ENCODE measurements around the gene ADCY7. TPM values are rescaled to one million over a fixed set of nuclear protein-coding genes. Genes with fewer than 3 reads are reported as not detected.

The ADCY7 gene
- total and polyA plus RNA-seq, 12 donors = 2.8 to 44.4 (median 17.5) TPM

DNA sequence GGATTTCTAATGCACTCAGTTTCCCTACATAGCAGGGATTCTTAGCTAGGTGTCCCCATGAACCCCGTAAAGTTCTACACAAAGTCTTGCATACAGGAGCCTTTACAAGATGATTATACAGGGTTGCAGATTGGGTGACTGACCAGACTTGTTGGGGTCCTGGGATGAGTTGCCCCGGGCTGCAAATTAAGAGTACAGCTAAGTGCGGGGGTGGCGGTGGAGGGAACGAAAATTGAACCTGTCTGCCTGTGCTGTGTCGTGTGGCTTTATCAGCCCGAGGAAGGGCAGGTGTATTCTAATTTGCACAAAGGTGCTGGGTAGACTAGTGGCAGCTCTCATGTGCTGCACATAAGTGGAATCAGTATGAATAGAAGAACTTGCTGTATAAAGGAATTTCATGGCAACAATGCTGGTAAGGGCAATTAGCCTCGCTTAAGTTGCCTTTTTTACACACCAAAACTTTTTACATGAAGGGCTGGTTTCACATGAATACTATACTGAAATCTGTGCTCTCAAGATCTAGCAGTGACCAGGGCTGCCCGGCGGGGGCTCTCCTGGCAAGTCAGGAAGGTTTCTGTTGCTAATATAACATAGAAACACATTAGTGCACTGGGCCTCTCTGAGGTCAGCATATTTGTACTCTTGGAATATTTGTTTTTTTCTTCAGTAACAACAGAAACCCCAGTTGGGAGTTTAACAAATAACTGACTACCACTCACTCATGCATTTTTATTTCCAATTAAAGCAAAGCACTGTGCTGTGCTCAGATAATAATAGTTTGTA, 50.7 kb downstream of the ADCY7 start:
- H3K9me3 ChIP-seq (replicated peaks in 1 of 3) = no peaks in the 10 kb centered on the region
- H3K36me3 ChIP-seq (replicated peaks in 1 of 2) = peaks cover 0 to 84% of the 10 kb centered on the region in 2 donors
- H3K4me1 ChIP-seq (replicated peaks in 1 of 2) = no peaks in the 10 kb centered on the region
- no peak overlapping the region for H3K27ac ChIP-seq
- no peak for DNase-seq
- no peaks in the 10 kb centered on the region for H3K27me3 ChIP-seq
- WGBS, 4 donors = 86 to 91% (median 90%) methylated on average over 10 of the region's 10 CpGs
- no peak overlapping the region for H3K4me3 ChIP-seq
- intact Hi-C loops (cut with DNase I) = no loop called here
- TF ChIP-seq, protein P1, sequence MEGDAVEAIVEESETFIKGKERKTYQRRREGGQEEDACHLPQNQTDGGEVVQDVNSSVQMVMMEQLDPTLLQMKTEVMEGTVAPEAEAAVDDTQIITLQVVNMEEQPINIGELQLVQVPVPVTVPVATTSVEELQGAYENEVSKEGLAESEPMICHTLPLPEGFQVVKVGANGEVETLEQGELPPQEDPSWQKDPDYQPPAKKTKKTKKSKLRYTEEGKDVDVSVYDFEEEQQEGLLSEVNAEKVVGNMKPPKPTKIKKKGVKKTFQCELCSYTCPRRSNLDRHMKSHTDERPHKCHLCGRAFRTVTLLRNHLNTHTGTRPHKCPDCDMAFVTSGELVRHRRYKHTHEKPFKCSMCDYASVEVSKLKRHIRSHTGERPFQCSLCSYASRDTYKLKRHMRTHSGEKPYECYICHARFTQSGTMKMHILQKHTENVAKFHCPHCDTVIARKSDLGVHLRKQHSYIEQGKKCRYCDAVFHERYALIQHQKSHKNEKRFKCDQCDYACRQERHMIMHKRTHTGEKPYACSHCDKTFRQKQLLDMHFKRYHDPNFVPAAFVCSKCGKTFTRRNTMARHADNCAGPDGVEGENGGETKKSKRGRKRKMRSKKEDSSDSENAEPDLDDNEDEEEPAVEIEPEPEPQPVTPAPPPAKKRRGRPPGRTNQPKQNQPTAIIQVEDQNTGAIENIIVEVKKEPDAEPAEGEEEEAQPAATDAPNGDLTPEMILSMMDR (IDR thresholded peaks at IDR 0.05) = no peak
- no peak for TF ChIP-seq POLR2A (IDR thresholded peaks at IDR 0.05)

DNA sequence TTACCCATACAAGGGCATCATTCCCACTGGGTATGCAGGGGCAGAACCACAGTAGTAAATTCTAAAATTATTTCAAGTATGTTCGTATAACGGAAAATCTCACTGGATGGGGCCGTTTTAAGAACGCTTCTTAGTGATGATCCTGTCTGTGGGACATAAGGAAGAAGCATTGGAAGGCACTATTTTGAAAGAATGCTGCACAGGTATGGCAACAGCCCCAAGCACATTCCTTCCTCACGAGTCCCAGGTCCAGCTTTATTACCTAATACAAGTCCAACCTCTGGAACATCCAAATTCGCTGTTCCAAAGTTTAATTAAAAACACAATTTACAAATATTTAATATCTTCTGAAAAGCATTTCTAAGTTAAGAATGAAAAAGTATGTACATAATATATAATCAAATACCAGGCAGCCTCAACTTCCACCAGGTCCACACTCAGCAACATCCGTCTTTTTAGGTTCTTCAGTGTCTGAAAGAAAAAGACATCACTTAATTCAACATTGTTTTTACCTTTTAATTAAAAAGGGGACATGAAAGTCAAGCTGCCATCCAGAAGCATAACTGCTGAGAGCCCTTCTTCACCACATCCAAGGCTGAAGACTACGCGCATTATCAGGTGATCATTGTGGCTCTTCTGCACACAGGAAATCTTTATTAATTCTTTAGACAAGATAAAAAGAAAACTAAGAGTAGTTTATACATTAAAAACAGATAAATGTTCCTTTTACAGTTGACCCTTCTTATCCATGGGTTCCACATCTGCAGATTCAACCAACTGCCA, 52.6 kb downstream of the ADCY7 start:
- Histone ChIP-seq H3K36me3 (replicated peaks in 1 of 2) (peaks cover 0 to 72% of the 10 kb centered on the region in 2 donors), H3K9me3 (replicated peaks in 1 of 3) (no peaks in the 10 kb centered on the region), H3K27me3 (no peaks in the 10 kb centered on the region), H3K27ac (no peak overlapping the region), H3K4me3 (no peak overlapping the region), H3K4me1 (replicated peaks in 1 of 2) (no peaks in the 10 kb centered on the region)
- no peak for DNase-seq
- no peak for TF ChIP-seq POLR2A (IDR thresholded peaks at IDR 0.05)
- TF ChIP-seq, protein P1 (IDR thresholded peaks at IDR 0.05) = no peak
- WGBS, 4 donors = 87 to 97% (median 93%) methylated on average over 9 of the region's 9 CpGs
- intact Hi-C loops (cut with DNase I) = no loop called here

DNA sequence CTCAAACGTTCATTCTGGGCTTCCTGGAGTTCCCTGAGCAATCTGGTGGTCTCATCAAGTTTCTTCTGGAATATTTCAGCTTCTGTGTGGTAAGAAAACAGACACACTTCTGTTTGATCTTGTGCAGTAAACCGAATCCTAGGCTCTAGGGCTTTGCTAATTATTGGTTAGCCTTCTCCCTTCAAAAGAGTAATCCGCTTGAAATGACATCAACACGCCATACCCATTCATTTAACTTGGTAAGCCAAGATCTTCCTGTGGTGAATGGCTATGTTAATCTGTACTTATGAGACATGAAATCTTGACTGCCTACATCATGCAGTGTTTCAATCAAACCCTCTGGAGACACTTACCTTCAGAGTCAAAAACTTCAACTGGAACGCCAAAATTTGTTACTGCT, 54.0 kb downstream of the ADCY7 start:
- Histone ChIP-seq H3K4me1 (replicated peaks in 1 of 2) (no peaks in the 10 kb centered on the region), H3K27me3 (no peaks in the 10 kb centered on the region), H3K9me3 (replicated peaks in 1 of 3) (no peaks in the 10 kb centered on the region), H3K36me3 (replicated peaks in 1 of 2) (peaks cover 0 to 72% of the 10 kb centered on the region in 2 donors), H3K4me3 (no peak overlapping the region), H3K27ac (no peak overlapping the region)
- WGBS, 4 donors = 78 to 90% (median 86%) methylated on average over 5 of the region's 5 CpGs
- TF ChIP-seq, protein P1 (IDR thresholded peaks at IDR 0.05) = no peak
- no peak for TF ChIP-seq POLR2A (IDR thresholded peaks at IDR 0.05)
- no peak for DNase-seq
- intact Hi-C loops (cut with DNase I) = no loop called here

DNA sequence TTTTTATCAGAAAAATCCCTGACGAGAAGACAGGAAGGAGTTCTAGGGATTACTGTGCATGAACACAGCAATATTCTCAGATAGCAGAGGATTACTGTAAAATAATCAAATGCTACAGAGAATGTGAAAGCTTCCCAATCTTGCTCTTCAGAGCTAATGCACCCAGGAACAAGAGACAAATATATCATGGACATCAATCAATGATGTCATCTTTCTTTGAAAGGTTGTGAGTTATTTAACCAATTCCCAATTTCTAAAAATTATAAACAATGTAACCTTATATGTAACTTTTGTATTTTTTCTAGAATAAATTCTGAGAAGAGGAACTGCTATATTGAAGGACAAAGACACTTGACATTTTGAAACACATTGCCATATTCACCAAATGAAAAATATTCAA, 56.0 kb downstream of the ADCY7 start:
- H3K9me3 ChIP-seq (replicated peaks in 1 of 3) = no peaks in the 10 kb centered on the region
- peaks cover 0 to 58% of the 10 kb centered on the region in 2 donors for H3K36me3 ChIP-seq (replicated peaks in 1 of 2)
- no peaks in the 10 kb centered on the region for H3K27me3 ChIP-seq
- H3K27ac ChIP-seq = no peak overlapping the region
- intact Hi-C loops (cut with DNase I) = no loop called here
- DNase-seq = no peak
- H3K4me3 ChIP-seq = no peak overlapping the region
- TF ChIP-seq POLR2A (IDR thresholded peaks at IDR 0.05) = no peak
- WGBS, 4 donors = 84 to 90% (median 88%) methylated on average over 1 of the region's 1 CpG
- no peaks in the 10 kb centered on the region for H3K4me1 ChIP-seq (replicated peaks in 1 of 2)
